PC-3 (cell line): ENCODE data around the gene PPA1.

Experiments
- EZH2 ChIP-seq: fragments of 300-600 bp; sonication (generic); IDR thresholded peaks from one replicate; pipeline ENCODE4 v1.6.1; 2017; ENCODE audit warnings: antibody characterized with exemption, mild to moderate bottlenecking, low read length; ENCODE audit not compliant: unreplicated experiment
- EZH2phosphoT487 ChIP-seq: fragments of 300-600 bp; sonication (generic); IDR thresholded peaks from 2 replicates; pipeline ENCODE4 v1.6.1; 2018; ENCODE audit warnings: mild to moderate bottlenecking, antibody characterized with exemption, low read length, borderline replicate concordance
- TF ChIP-seq, protein P1 (sequence below): fragments of 300-600 bp; sonication (generic); conservative IDR thresholded peaks from 2 replicates; pipeline ENCODE4 v1.5.1; 2017; ENCODE audit warnings: antibody characterized with exemption, low read depth, mild to moderate bottlenecking, low read length

DNA sequence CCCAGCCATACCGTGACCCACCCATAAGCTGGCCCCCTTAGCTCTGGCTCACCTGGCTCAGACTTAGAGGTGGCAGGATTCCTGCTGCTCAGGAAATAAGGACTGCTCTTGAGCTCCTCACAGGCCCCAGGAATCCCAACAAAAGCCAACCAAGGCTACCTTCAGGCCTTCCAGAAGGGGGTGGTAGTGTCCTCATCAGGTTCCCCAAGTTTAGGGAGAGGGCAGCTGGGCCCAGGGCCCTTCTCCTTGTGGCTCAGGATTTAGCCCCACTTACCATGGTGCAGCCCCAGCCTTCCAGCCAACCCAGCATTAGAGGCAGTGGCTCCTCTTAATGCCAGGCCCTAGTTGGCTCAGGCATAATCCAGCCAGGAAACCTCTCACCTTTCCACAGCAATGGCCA lies 27.0 kb upstream of the PPA1 start:
- TF ChIP-seq, protein P1, sequence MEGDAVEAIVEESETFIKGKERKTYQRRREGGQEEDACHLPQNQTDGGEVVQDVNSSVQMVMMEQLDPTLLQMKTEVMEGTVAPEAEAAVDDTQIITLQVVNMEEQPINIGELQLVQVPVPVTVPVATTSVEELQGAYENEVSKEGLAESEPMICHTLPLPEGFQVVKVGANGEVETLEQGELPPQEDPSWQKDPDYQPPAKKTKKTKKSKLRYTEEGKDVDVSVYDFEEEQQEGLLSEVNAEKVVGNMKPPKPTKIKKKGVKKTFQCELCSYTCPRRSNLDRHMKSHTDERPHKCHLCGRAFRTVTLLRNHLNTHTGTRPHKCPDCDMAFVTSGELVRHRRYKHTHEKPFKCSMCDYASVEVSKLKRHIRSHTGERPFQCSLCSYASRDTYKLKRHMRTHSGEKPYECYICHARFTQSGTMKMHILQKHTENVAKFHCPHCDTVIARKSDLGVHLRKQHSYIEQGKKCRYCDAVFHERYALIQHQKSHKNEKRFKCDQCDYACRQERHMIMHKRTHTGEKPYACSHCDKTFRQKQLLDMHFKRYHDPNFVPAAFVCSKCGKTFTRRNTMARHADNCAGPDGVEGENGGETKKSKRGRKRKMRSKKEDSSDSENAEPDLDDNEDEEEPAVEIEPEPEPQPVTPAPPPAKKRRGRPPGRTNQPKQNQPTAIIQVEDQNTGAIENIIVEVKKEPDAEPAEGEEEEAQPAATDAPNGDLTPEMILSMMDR: no peak
- TF ChIP-seq EZH2phosphoT487 (no peak), EZH2 (no peak)
